ENCODE data around the gene PLA2R1.

PLA2R1 gene

GRCh38 chr2:160029270-160029628, 33.2 kb downstream of the PLA2R1 start:
- DNase-seq (ENCODE audit: low read depth): no peak

DNA sequence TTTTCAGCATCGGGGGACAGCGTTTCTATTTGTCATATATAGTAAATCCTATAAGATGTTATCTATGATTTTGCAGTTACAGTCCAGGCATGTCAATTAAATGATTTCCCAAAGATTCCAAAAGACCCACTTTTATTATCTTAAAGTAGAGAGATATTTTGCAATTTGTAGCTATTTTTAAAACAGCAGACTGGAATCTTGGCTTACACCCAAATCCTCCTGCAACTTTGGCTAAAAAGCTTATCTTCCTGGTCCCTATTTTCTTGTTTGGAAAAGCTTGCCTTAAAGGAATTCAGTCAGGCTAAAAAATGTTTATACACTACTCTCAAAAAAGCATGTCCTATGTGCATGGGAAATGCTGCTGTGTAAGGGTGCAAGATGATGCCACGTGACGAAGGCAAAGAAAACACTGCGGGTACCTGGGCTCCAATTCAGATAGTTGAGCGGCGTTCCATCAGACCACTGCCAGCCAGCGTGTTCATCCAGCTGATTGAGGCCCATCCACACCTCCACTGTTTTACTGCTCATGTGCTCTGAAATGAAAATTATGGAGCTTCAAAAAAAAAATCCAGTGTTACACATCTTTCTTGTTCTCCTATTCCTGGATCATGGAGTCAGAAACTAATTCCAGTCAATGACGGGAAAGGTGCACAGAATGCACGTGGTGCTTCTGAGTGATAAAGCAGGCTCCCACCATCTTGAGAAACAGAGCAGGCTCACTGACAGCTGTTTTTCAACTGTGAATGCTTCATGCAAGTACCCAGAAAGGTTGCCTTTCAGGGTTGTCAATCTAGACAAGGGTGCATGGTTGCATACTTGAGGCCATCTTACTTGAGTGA, 33.8 kb downstream of the PLA2R1 start:
- no peak for DNase-seq (ENCODE audit: low read depth)

- no peak for DNase-seq (ENCODE audit: low read depth)
These were observed 40.3 kb downstream of the PLA2R1 start for GRCh38 chr2:160022162-160022561.

DNA sequence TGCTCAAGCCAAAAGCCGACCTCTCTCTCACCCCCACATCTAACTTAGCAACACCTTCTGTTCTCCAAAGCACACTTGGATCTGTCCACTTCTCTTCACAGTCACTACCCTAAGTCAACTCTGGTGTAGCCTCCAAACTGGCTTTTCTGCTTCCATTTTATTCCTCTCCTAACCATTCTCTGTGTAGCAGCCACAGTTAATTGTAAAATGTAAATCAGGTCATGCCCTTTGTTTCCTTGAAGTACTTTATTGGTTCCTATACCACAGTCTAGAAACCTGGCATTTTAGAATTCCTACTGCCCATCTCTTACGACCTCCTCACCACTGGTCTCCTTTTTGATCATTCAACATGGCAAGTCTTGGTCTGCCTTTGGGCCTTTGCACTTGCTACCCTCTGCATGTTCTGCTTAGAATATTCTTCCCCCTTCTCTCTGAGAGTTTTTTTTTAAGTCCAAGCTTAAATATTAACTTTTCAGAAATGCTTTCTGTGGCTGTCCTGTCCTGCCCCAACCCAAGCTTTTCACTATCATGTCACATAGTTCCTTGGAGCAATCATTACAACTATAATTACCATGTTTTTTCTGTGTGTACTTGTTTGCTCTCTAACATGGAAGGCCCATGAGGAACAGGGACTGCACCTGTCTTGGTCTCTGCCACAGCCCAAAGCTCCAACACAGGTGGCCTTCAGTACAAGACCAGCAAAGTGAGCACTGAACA, 42.9 kb downstream of the PLA2R1 start:
- DNase-seq (ENCODE audit: low read depth): no peak

- no peak for DNase-seq (ENCODE audit: low read depth)
These were observed 46.7 kb downstream of the PLA2R1 start for GRCh38 chr2:160015746-160016145.

GRCh38 chr2:160014227-160014626, 48.2 kb downstream of the PLA2R1 start:
- no peak for DNase-seq (ENCODE audit: low read depth)

DNA sequence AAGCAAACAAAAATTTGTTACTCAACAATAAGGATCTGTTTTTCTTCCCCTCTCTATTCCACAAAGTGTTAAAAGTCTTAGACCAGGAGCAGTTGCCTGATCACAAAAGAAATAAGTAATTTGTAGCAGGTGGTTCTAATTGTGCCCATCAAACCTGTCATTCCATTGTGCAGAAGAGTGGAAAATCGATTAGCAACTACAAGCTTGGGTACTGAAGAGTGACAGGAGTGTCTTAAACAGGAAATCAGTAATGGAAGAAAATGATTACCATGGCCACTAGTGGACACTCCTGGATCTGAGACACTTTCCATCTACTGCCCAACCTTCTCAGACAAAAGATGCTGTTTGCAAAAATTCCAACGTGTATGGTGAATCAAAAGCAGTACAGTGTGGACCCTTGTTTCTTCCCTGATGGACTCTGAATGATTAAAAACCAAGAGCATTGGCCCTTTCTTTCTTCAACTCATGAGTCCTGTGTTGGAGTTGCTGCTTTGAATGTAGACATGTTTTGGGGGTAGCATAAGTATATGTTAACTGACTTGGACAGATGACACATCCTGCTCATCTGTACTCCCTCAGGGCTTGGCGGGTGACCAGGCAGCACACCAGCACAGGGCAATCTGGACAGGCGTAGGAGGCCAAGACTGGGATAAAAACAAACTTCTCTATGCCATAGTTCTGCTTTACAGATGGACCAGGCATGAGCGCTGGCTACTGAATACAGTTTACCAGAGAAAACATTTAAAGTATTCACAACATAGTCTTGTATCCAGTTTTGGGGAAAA, 51.9 kb downstream of the PLA2R1 start:
- DNase-seq (ENCODE audit: low read depth): no peak

DNA sequence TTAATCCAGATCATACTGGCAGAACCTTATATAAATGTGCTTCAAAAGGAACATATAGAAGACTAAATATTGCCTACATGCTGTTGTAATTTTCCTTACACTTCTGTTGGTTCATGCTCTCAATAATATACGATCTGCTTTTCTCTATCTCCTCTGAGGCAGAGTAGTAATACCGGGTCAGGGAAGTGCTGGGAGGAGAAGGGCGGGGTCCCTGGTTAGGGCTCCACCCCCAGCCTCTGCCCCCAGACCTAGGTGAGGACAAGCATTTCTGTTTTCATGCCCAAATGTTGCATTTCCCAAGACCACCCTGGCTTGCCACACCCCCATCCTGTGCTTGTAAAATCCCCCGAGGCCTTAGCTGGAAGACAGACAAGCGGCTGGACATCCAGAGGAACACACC, 55.3 kb downstream of the PLA2R1 start:
- no peak for DNase-seq (ENCODE audit: low read depth)

DNA sequence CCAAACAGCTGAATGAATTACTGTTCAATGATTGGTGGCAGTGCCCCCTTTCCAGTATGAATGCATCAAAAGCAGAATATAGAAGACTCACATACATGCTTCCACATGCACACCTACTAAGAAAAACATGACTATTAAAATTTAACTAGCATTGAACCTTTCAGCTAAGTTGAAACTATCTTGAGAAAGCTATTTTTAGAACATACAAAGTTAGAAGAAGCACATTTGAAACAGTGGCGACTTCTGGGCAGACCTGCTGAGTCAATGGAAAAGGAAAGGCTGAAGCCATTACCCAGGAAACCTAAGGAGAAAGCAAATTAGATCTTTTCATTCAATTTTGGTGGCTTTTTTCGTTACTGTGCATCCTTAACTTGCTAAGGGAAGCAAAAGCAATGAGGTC, 55.9 kb downstream of the PLA2R1 start:
- DNase-seq (ENCODE audit: low read depth): no peak

DNA sequence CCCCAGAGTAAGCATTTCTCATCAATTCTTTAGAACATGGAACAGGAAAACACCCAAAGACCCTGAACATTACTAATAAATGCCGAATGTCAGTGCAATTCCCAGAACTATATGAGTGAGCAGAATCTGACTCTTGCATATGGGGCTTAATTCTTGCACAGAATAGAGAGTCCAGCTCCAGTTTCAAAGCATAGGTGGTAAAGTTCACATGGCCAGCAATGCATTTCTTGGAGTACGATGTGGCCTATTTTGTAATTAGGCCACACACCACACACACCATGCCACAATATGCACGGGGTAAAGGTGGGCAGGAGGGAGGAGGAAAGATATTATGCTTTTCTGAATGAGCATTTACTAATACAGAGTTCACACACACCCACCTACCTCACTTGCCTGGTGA, 56.5 kb downstream of the PLA2R1 start:
- no peak for DNase-seq (ENCODE audit: low read depth)

DNA sequence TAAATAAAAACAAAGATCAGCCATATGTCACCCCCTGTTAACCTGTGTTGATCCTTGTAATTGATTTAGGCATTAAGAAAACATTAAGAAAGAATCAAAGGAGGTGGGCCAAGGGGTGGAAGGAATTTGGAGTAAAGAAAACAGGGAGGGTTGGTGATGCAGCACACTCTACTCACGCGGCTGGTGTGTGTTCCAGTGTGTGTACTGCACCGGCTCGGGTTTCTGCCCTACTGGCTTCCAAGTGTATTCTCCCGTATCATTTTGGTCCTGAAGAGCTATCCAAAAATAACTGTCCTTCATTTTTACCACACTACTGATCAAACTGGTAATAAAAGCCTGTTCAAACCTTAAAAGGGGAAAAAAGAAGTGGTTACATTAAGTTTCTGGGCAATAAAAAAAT, 56.9 kb downstream of the PLA2R1 start:
- DNase-seq (ENCODE audit: low read depth): no peak

DNA sequence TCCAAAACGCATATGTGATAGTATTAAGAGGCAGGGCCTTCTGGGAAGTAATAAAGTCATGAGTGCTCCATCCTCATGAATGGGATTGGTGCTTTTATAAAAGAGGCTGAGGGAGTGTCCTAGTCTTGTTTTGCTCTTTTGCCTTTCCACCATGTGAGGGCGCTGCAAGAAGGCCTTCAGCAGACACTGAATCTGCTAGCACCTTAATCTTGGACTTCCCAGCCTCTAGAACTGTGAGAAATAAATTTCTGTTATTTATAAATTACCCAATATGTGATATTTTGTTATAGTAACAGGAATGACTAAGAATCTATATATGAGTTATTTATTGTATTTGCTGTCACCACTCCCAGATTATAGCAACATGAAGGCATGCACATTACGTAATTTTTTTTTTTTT, 63.5 kb downstream of the PLA2R1 start:
- DNase-seq (ENCODE audit: low read depth): no peak

DNA sequence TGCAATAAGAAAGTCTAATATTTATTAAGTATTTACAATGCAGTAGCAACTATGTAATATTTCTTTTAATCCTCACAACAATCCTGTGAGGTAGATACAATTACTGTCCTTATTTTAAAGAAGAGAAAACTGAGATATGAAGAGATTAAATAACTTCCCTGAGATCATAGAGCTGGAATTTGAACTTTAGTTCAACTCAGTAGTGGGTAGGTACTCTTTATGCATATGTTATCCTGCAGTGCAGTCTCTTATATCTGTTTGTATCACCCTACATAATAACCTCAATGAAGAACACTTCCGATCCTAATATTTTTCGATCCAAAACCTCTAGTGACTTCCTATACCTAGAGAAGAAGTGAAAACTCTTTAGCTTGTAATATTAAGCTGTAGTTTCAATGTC, 64.2 kb downstream of the PLA2R1 start:
- no peak for DNase-seq (ENCODE audit: low read depth)

- no peak for DNase-seq (ENCODE audit: low read depth)
These were observed 65.4 kb downstream of the PLA2R1 start for GRCh38 chr2:159996792-159997546.

DNA sequence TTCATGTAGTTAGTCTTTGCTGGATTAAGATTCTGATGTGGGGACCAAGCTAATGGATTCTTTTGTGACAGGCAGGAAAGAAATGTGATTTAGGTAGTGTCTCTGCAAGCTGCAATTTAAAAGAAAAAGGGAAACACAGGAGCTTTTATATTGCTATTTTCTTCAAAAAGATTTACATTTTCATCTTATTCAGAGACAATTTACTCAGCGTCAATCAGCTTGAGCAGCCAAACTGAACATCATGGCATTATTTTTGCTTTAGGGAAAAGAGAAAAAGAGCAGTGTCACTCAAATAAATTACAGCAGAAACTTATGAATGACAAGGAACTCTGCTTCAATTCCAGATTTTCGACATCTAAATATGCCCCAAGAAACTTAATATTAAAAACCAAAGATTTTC, 67.4 kb downstream of the PLA2R1 start:
- no peak for DNase-seq (ENCODE audit: low read depth)

DNA sequence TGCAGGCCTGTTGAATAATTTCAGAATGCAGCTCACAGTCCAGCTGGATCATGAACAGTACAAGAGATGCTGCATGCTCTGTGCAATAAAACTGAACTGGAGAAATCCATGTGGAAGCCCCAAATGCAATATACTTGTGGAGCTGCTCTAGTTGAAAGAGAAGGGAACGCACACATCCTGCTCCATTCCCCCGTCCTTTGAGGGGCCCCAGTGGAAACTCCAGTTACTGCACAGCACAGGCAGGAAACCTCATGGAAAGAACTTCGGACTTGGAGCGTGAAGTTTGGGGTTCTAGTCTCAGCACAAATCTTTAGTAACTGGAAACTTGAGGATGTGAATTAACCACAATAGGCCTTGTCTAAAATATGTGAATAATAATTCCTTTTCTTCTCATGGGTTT, 73.2 kb downstream of the PLA2R1 start:
- DNase-seq (ENCODE audit: low read depth): no peak

DNA sequence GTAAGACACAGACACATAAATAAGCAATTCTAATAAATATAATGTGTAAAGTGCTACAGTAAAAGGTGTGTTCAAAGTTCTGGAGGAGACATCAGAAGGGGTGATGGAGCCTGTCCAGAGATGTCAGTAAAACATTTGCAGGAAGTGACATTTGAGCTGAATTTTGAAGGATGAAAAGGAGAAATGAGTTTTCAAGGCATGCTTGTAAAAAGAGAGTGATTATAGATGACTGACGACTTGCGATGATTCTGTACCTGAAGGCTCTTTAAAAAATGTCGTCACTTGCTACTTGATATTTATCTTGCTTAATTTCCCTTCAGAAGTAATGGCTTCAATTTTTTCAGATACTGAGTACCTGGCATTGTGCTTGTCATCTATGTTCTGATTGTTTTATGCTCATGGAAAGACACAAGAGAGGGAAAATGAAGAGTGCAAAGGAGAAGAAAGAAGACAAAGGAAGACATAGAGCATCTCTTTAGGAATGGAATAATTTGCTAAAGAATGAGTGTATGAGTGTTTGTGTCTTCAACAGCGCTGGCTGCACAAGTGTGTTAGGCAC, 73.9 kb downstream of the PLA2R1 start:
- DNase-seq (ENCODE audit: low read depth): no peak

DNA sequence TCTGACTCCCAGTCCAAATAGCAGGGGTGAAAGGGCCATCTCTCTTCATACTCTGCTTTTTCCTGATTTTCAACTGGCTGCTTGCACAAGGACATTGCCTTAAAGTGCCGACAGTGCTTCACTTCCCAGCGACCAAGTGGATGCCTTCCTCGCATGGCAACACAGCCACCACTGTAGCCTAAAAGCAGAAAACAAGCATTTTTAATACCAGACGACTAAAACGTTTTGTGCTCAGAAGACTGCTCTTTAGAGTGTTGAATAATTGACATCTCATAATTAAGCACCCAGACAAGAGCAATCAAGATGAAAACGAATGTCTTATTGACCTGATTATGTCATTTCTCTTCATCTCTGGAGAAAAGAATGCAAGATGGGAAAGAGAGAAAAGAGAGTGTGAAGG, 75.2 kb downstream of the PLA2R1 start:
- DNase-seq (ENCODE audit: low read depth): no peak

- DNase-seq (ENCODE audit: low read depth): no peak
These were observed 76.8 kb downstream of the PLA2R1 start for GRCh38 chr2:159985656-159986055.

DNA sequence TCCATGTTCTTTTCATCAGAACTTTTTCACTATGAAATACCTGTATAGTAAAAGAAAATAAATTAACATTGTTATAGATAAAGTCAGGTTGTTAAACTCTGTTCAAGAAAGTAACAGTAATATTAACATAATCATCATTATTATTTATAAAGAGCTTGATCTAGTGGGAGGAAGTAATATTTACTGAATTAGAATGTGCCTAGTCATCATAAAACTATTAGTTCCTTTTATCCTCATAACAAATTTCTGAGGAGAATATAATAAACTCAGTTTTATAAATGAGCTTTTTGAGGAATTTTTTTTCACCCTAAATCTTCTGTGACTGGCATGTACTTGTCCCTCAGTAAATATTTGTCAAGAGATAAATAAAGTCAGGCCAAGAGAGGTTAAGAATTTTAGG, 78.4 kb downstream of the PLA2R1 start:
- DNase-seq (ENCODE audit: low read depth): no peak

DNA sequence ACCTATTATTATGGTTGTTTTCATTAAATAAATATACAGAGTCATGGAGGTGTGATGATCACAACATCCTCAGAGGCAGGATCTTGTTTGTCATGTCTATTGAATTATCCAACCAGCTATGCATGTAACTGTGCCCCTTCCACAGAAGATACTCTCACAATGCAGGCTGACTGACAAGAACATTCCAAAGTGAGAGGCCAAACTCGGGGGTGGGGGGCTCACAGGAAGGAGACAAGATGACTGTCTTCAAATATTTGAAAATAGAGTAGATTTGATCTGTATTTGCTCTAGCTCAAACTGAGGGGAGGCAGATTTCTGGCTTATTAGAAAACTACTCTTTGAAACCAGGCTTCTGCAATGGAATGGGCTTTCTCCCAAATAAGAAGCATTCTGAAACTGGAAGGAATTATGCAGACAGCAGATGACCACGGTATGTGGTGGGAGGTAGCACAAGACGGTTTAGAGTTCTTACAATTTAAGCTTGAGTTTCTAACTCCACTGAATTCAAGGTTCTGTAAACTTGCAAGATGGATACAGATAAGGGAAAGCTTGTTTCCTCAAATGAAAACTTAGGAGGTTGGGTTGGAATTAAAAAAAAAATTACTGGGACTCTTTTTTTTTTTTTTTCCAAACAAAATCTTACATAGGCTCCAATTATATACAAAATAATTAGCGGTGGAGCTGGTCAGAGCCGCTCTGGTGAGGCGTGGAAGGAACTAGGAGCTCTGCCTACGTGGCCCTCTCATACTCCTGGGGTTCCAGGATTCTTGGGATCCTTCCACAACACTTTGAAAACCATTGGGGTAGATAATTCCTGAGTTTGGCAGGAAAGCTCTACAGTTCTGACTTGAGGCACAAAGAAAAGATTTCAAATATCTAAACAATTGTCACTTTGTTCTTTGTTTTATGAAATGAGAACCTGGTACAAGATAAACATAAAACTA, 79.3 kb downstream of the PLA2R1 start:
- no peak for DNase-seq (ENCODE audit: low read depth)
